ENCODE results near the gene RASGRF2.

GRCh38 chr5:81209386-81209785, 249.2 kb downstream of the RASGRF2 start:
- TF ChIP-seq EZH2phosphoT487 (IDR thresholded peaks at IDR 0.05; ENCODE audit: borderline replicate concordance, low read length) (no peak), CTCF (conservative IDR thresholded peaks at IDR 0.05; ENCODE audit: low read depth, low read length) (no peak)

Measured in PC-3 (cell line).